GM21390 (cell line): Measurements from ENCODE around the gene IL17C.

Experiments used
- ATAC-seq: cut with Tn5 transposase; IDR thresholded peaks from one replicate; pipeline ENCODE4 v1.9.1; 2021; ENCODE audit not compliant: unreplicated experiment

IL17C gene

GRCh38 chr16:88638323-88639230 lies at the start of gene IL17C:
IL17C (plus strand) TSS chr16:88638572; CDS start chr16:88638642, 70 bp downstream.
- no peak for ATAC-seq

GRCh38 chr16:88588754-88589153 lies 49.6 kb upstream of the IL17C start:
- no peak for ATAC-seq

- ATAC-seq: no peak
These were observed 48.9 kb upstream of the IL17C start for GRCh38 chr16:88589441-88589840.

- ATAC-seq: no peak
These were observed 46.8 kb upstream of the IL17C start for GRCh38 chr16:88591577-88592021.

GRCh38 chr16:88593061-88593460 lies 45.3 kb upstream of the IL17C start:
- no peak for ATAC-seq

- ATAC-seq: no peak
These were observed 44.9 kb upstream of the IL17C start for GRCh38 chr16:88593489-88593888.

- ATAC-seq: no peak
These were observed 44.5 kb upstream of the IL17C start for GRCh38 chr16:88593910-88594309.

GRCh38 chr16:88595101-88595500 lies 43.3 kb upstream of the IL17C start:
- no peak for ATAC-seq

- no peak for ATAC-seq
These were observed 42.5 kb upstream of the IL17C start for GRCh38 chr16:88595921-88596320.

- ATAC-seq: no peak
These were observed 41.9 kb upstream of the IL17C start for GRCh38 chr16:88596483-88596882.

- no peak for ATAC-seq
These were observed 40.4 kb upstream of the IL17C start for GRCh38 chr16:88597856-88598491.

GRCh38 chr16:88599092-88599733 lies 39.2 kb upstream of the IL17C start:
- no peak for ATAC-seq

GRCh38 chr16:88599825-88600538 lies 38.4 kb upstream of the IL17C start:
- no peak for ATAC-seq

GRCh38 chr16:88600539-88600896 lies 37.9 kb upstream of the IL17C start:
- ATAC-seq: no peak

- no peak for ATAC-seq
These were observed 36.9 kb upstream of the IL17C start for GRCh38 chr16:88601313-88602036.

GRCh38 chr16:88602091-88602490 lies 36.3 kb upstream of the IL17C start:
- ATAC-seq: no peak

- ATAC-seq: no peak
These were observed 32.9 kb upstream of the IL17C start for GRCh38 chr16:88605186-88606147.

GRCh38 chr16:88606148-88606757 lies 32.1 kb upstream of the IL17C start:
- no peak for ATAC-seq

GRCh38 chr16:88608076-88608475 lies 30.3 kb upstream of the IL17C start:
- no peak for ATAC-seq
